ENCODE data around the gene NMNAT3.

- TF ChIP-seq CTCF (IDR thresholded peaks at IDR 0.05), result no peak
- TF ChIP-seq EP300 (IDR thresholded peaks at IDR 0.05), result no peak
Observed at GRCh38 chr3:139578783-139579182, 99.0 kb downstream of the NMNAT3 start.
